HL-60 (cell line): ENCODE measurements around the gene CD80.

Source experiments
- POLR2AphosphoS5 ChIP-seq: IDR thresholded peaks from 2 replicates; pipeline ENCODE4 v1.6.1; 2012; ENCODE audit warnings: low read depth
- TF ChIP-seq, protein P1 (sequence below): IDR thresholded peaks from one replicate; pipeline ENCODE4 v1.5.1; 2011; ENCODE audit warnings: low read length, control low read depth, inconsistent platforms; ENCODE audit not compliant: insufficient read depth
- TF ChIP-seq, protein P2 (sequence below): IDR thresholded peaks from 2 replicates; pipeline ENCODE4 v1.6.1; 2012; ENCODE audit warnings: low read depth; ENCODE audit not compliant: insufficient replicate concordance

GRCh38 chr3:119590706-119591105, 31.3 kb upstream of the CD80 start:
- TF ChIP-seq, protein P1, sequence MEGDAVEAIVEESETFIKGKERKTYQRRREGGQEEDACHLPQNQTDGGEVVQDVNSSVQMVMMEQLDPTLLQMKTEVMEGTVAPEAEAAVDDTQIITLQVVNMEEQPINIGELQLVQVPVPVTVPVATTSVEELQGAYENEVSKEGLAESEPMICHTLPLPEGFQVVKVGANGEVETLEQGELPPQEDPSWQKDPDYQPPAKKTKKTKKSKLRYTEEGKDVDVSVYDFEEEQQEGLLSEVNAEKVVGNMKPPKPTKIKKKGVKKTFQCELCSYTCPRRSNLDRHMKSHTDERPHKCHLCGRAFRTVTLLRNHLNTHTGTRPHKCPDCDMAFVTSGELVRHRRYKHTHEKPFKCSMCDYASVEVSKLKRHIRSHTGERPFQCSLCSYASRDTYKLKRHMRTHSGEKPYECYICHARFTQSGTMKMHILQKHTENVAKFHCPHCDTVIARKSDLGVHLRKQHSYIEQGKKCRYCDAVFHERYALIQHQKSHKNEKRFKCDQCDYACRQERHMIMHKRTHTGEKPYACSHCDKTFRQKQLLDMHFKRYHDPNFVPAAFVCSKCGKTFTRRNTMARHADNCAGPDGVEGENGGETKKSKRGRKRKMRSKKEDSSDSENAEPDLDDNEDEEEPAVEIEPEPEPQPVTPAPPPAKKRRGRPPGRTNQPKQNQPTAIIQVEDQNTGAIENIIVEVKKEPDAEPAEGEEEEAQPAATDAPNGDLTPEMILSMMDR: no peak
- TF ChIP-seq, protein P2, sequence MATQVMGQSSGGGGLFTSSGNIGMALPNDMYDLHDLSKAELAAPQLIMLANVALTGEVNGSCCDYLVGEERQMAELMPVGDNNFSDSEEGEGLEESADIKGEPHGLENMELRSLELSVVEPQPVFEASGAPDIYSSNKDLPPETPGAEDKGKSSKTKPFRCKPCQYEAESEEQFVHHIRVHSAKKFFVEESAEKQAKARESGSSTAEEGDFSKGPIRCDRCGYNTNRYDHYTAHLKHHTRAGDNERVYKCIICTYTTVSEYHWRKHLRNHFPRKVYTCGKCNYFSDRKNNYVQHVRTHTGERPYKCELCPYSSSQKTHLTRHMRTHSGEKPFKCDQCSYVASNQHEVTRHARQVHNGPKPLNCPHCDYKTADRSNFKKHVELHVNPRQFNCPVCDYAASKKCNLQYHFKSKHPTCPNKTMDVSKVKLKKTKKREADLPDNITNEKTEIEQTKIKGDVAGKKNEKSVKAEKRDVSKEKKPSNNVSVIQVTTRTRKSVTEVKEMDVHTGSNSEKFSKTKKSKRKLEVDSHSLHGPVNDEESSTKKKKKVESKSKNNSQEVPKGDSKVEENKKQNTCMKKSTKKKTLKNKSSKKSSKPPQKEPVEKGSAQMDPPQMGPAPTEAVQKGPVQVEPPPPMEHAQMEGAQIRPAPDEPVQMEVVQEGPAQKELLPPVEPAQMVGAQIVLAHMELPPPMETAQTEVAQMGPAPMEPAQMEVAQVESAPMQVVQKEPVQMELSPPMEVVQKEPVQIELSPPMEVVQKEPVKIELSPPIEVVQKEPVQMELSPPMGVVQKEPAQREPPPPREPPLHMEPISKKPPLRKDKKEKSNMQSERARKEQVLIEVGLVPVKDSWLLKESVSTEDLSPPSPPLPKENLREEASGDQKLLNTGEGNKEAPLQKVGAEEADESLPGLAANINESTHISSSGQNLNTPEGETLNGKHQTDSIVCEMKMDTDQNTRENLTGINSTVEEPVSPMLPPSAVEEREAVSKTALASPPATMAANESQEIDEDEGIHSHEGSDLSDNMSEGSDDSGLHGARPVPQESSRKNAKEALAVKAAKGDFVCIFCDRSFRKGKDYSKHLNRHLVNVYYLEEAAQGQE: no peak
- TF ChIP-seq POLR2AphosphoS5: no peak
